SK-N-MC (cell line): ENCODE measurements around the gene DDX31.

Experiments used
- EZH2 ChIP-seq: fragments of 200-600 bp; sonication (generic); IDR thresholded peaks from one replicate; pipeline ENCODE4 v1.6.1; 2017; ENCODE audit warnings: antibody characterized with exemption
- POLR2AphosphoS5 ChIP-seq: IDR thresholded peaks from 2 replicates; pipeline ENCODE4 v1.6.1; 2012; ENCODE audit warnings: mild to moderate bottlenecking, low read depth, low read length, borderline replicate concordance

DNA sequence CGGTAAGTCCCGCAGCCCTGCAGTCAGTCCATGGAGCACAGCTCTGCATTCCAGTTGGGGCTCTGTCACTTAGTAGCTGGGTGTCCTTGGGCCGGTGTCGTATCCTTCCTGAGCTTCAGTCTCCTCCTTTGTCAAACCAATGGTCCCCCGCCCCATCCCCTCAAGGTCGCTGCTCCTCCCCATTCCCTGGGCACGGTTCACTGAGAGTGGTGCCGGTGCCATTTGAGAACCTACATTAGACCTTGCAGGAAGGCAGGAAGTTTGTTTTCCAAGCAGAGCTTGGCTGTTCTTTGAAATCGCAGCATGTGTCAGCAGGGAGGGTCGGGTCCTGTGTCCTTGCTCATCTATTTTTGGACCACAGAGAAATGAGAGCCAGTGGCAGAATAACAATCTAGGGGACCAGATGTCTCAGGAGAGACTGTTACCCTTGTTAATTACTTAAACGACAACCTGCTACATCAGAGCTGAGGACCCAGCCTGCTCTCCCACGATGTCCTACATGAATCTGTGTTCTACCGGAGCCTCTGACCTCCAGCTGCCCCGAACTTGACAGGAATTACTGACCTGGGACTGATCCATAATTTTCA, 109.1 kb downstream of the DDX31 start:
- no peak for TF ChIP-seq POLR2AphosphoS5
- TF ChIP-seq EZH2, result no peak
